ENCODE results near the gene ZNF135.

Gene ZNF135

DNA sequence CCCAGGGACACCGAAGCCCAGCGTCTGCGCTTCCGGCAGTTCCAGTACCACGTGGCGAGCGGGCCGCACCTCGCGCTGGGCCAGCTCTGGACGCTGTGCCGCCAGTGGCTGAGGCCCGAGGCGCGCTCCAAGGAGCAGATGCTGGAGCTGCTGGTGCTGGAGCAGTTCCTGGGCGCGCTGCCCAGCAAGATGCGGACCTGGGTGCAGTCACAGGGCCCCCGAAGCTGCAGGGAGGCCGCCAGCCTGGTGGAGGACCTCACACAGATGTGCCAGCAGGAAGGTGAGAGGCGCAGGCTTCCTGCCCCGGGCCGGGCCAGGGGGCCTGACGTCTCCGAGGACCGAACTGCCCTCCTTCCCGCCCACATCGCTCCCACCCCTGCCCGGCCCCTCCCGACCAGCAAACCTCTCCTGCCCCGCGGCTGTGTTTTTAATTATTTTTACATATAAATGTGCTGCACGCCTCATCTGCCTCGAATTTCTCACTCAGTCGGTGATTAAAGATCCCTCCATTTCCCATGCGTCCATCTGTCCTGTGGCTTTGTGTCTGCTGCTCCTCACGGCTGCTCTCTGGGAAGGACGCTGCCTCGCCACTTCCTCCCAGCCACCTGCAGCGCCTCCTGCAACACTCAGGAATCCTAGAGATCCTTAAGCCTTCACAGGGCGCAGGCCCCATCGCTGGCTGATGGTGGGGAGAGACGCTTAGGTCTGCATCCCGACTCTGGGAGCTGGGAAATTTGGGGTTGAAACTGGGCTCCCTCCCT, 21.0 kb upstream of the ZNF135 start:
- in situ Hi-C loops (cut with HindIII; ENCODE audit: low sequenced_read_pairs): no loop called here
- H3K4me3 ChIP-seq (ENCODE audit: low read depth, low read length): no peak overlapping the region
- TF ChIP-seq, protein P1, sequence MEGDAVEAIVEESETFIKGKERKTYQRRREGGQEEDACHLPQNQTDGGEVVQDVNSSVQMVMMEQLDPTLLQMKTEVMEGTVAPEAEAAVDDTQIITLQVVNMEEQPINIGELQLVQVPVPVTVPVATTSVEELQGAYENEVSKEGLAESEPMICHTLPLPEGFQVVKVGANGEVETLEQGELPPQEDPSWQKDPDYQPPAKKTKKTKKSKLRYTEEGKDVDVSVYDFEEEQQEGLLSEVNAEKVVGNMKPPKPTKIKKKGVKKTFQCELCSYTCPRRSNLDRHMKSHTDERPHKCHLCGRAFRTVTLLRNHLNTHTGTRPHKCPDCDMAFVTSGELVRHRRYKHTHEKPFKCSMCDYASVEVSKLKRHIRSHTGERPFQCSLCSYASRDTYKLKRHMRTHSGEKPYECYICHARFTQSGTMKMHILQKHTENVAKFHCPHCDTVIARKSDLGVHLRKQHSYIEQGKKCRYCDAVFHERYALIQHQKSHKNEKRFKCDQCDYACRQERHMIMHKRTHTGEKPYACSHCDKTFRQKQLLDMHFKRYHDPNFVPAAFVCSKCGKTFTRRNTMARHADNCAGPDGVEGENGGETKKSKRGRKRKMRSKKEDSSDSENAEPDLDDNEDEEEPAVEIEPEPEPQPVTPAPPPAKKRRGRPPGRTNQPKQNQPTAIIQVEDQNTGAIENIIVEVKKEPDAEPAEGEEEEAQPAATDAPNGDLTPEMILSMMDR (IDR thresholded peaks at IDR 0.05; ENCODE audit: low read depth, low read length): no peak
- DNase-seq (ENCODE audit: low read depth, low spot score): no peak

DNA sequence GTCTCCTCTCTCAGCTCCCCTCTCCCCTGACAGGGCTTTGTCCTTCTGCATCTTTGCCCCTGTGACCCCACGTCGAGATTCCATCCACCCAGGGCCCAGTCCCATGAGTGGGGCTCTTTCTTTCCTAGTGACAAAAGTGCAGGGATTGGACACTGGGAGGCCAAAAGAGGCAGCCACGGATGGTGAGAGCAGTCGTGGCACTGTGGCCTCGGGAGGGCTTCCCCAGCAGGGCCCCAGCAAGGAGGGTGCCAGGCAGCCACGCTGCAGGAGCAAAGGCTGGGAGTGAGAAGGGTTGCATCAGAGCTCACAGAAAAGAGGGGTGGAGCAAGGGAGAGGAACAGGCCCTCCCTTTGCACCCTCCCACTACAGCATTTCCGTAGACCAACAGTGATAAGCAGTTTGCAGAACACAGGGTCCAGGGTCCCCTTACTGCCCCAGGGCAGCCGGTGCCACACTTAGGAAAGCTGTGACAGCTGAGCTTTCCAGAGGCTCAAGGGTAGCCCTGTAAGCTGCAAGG, 20.3 kb upstream of the ZNF135 start:
- DNase-seq (ENCODE audit: low read depth, low spot score): no peak
- in situ Hi-C loops (cut with HindIII; ENCODE audit: low sequenced_read_pairs): no loop called here
- H3K4me3 ChIP-seq (ENCODE audit: low read depth, low read length): no peak overlapping the region
- TF ChIP-seq, protein P1 (IDR thresholded peaks at IDR 0.05; ENCODE audit: low read depth, low read length): no peak

DNA sequence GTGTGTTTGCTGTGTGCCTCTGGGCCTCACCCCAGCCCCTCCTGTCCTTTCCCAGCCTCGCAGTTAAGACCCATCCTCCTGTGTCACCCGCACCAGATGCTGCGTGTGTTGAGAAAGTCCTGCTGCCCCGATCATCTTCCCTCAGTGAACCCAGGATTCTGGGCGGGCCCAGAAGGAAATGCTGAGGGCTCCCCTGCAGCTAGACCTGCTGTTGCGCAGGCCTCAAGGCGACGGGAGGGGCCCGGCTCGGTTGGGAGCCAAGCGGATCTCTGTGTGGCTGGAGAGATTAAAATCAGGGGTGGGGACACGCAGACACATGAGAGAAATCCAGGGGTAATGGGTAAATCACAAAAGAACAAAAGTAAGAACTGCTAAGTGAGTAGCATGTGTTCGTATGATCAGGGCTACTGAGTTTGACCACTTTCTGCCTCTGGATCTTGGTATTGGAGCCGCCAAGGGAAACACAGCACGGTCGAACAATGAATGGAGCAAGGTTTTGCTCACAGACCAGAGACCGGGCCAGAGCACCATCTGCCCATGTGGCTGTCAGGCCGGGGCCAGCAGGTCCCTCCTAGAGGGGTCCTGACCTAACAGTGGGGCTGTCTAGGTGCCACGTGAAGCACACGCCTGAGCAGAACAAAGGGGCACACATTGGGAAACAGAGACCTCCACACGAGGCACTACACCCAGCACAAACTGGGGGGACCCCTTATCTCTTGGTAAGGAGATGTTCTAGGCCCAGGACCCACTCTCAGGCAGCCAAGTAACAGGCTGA, 18.1 kb upstream of the ZNF135 start:
- TF ChIP-seq, protein P1 (IDR thresholded peaks at IDR 0.05; ENCODE audit: low read depth, low read length): no peak
- in situ Hi-C loops (cut with HindIII; ENCODE audit: low sequenced_read_pairs): no loop called here
- DNase-seq (ENCODE audit: low read depth, low spot score): no peak
- H3K4me3 ChIP-seq (ENCODE audit: low read depth, low read length): no peak overlapping the region

DNA sequence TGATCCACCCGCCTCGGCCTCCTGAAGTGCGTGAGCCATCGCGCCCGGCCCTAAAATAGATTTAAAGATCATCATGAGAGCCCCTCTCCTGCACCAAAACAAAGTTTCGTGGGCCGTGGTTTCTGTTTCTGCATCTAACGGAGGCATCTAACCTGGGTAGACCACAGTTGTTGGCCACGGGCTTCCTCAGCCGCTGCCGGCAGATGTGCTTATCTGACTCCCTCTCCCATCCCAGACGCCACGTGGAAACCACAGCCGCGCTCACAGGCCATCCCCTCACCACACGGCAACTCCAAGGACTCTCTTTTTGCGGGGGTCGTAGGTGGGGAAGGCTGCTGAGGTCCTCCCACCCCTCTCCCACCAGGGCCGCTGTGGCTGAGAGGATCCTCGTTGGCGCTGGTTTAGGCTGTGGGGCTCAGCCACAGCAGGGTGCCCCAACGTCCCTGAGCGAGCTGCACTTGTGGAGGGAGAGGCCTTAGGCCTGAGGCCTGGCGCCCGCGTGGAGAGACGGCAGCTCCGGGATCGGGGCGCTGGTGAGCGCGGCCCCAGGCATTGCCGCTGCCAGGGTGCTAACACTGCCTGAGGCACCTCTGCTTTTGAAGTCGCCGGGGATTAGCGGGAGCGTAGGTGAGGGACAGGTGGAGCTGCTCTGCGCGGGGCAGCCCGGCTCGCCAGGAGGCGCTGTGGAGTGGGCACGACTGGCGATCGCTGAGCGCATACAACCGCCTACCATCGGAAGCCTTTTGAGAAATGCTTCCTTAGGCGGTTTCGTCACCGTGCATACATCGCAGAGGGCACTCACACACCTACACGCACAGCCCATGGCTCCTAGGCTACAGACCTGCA, 16.4 kb upstream of the ZNF135 start:
- TF ChIP-seq, protein P1 (IDR thresholded peaks at IDR 0.05; ENCODE audit: low read depth, low read length): no peak
- DNase-seq (ENCODE audit: low read depth, low spot score): no peak
- no peak overlapping the region for H3K4me3 ChIP-seq (ENCODE audit: low read depth, low read length)
- in situ Hi-C loops (cut with HindIII; ENCODE audit: low sequenced_read_pairs): no loop called here

DNA sequence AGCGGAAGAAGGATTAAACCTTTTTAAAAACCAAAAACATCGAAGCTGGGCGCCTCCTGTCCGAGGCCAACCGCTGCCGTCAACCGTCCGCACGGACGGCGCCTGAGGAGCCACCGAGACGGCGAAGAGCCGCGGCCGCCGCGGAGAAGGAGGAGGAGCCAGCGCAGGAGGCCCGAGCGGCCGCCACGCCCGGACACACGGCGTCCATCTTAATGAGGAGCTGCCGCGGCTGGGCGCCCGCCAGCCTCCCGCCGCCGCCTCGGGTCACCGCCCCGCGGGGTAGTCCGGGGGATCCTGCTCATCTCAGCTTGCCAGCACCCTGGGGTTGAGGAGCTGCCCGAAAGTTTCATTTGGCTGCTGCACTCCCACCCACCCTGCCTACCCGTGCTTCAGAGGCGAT, 14.7 kb upstream of the ZNF135 start:
- no peak for DNase-seq (ENCODE audit: low read depth, low spot score)
- H3K4me3 ChIP-seq (ENCODE audit: low read depth, low read length): no peak overlapping the region
- in situ Hi-C loops (cut with HindIII; ENCODE audit: low sequenced_read_pairs): no loop called here
- TF ChIP-seq, protein P1 (IDR thresholded peaks at IDR 0.05; ENCODE audit: low read depth, low read length): no peak

GRCh38 chr19:58044886-58045285, 14.2 kb upstream of the ZNF135 start:
- DNase-seq (ENCODE audit: low read depth, low spot score): no peak
- in situ Hi-C loops (cut with HindIII; ENCODE audit: low sequenced_read_pairs): no loop called here
- TF ChIP-seq, protein P1 (IDR thresholded peaks at IDR 0.05; ENCODE audit: low read depth, low read length): no peak
- H3K4me3 ChIP-seq (ENCODE audit: low read depth, low read length): no peak overlapping the region
